Fibroblast of skin of scalp (primary cell): ENCODE measurements around the gene CDK18.
A peak's percentile ranks its signal among the peaks of the same experiment; 100 is the strongest.

ENCODE experiments used
- DNase-seq: peaks from one replicate; pipeline ENCODE4 v3.0.0-alpha.2; 2013

The CDK18 gene

DNA sequence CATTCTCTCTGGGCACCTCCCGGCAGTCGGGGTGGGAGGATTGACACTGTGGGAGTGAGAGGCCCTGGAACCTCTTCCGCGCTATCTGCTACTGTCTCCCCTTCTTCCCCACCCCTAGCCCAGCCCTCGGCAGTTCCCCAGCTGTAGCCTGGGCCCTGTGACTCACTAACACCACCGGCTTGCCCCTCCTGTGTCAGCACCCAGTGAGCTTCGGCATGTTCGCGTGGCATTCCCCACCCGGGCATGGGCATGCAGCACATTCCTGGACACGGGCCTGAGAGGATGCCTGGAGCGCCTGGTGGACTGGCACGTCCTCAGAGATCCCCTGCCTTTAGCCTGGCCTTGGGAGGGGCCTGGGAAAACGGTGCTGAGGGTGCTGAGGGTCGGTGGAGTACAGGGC is 1.3 kb downstream of the CDK18 start:
- peak; percentile 51 for DNase-seq

DNA sequence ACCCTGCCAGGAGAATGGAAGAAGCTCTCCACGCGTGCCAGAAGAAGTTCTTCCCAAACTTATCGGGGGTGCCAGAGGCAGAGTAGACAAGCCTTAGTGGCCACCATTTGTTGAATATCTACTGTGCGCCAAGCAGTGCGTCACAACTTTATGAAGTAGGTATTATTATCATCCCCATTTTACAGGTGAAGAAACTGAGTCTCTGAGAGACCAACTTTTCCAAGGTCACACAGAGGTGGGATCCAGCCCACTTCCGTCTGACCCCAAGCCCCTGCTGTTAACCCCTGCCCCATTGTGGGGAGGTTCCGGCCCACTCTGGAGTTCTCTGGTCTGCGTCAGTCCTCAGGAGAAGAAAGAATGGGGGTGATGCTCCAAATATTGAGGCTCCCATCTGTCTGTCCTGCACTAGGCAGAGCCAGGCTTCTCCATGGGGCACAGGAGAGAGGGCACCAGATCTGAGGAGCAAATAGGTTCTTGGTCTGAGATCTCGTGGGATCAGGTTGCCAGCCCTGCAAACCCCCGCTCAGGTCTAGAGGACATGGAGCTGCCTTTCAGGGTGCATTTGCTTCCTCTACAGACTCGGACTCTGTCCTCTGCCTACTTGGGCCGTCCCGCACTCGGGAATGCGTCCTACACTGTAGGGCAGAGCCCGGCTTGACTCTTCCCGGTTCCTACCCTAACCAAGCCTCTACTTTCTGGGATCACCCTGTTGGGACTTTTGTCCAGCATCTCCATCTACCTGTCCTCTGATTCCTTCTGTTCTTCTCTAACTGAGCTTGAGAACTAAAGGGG is 2.1 kb downstream of the CDK18 start:
- DNase-seq, result no peak

DNA sequence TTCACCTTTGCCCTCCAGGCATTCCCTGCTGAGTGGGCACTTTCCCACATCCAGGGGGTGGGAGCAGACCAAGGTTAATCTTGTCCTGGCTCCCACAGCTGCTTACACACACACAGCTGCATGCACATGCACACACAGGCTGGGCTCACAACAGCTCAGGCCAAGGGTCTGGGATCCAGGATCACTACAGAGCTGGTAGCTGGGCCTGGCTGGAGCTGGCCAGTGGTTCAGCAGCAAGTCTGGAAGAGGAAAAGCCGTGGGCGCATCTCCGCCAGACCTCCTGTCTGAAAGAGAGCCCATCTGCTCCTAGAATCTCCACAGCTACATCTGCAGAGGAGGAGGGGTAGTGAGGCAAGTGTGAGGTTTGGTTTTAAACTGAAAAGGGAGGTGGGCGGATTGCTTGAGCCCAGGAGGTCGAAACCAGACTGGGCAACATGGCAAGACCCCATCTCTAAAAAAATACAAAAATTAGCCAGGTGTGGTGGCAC is 3.8 kb downstream of the CDK18 start:
- DNase-seq, result no peak

DNA sequence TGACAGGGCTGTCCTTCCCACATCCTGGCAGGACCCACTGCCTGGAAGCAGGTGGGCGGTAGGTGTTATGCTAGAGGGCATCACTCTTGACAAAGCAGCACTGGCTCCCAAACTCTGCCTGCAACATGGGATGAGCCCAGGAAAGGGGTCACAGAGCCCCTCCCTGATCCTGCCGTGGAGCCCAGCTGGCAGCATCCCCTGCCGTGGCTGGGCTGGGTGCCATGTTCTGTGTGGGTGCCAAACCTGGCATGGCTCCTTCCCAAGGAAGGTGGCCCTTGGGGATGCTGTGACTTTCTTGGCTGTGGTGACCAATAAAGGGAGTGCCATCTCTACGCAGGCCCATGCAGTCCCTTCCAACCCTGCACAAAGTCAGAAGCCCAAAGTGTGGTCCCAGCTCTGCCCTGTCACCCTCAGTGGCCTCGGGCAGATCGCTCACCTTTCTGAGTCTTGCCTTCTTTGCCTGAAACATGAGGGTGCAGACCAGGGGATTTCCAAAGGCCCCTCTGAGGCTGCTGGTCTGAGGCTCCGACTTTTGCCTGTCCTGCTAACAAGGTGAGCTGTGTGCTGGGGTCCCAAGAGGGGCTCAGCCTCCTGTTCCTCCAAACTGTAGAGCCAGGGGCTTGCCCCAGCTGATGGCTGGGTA is 6.0 kb downstream of the CDK18 start:
- no peak for DNase-seq

DNA sequence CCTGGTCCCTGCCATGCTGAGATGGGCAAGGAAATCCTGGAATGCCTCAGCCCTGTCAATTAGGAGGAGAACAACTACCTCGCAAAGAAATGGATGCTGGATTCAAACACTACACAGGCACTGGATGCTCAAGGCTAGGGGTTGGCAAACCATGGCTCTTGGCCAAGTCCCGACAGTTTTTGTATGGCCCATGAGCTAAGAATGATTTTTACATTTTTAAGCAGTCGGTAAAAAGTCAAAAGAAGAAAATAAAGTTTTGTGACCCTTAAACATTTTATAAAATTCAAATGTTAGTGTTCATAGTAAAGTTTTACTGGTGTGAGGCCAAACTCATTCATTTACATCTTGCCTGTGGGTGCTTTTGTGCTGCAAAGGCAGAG is 6.5 kb downstream of the CDK18 start:
- DNase-seq, result no peak

DNA sequence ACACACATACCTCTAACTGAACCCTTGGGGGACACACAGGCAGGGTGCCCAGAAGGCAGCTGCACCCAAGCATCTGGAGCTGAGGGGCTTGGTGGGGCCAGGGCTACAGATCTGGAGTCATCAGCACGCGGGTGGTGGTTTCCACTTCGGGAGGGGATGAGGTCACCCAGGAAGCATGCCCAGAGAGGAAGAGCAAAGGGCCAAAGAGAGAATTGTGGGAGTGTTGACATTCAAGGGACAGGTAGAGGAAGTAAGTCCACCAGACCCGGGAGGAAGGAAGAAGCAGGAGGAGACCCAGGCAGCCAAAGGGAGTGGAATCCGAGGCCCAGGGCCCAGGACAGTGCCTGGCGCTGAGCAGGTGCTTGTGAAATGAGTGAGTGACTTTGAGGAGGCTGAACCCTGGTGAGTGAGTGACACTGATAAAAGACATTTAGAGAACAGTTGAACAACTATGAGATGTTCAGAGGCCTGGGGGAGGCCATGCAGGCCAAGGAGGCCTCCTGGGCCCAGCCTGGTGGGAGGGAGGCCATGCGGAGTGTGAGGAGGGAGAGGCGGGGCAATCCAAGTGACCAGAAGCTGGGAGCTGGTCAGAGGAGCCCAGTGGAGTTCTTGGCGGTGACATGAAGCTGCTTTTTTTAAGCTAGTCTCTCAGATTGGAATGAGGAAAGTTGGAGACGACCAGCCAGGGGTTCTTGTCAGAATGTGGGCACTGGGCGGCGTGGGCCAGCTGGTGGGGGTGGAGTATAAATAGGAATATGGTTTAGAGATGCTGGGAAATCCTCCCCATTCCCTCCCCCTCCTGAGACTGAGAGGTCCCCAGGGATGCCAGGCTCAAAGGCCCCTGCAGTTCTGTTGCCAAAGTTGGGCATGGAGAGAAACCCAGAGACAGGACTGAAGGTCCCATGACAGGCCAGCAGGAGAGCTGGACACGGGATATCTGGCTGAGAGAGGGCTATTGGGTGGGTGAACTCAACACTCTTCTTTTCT is 7.9 kb downstream of the CDK18 start:
- no peak for DNase-seq

DNA sequence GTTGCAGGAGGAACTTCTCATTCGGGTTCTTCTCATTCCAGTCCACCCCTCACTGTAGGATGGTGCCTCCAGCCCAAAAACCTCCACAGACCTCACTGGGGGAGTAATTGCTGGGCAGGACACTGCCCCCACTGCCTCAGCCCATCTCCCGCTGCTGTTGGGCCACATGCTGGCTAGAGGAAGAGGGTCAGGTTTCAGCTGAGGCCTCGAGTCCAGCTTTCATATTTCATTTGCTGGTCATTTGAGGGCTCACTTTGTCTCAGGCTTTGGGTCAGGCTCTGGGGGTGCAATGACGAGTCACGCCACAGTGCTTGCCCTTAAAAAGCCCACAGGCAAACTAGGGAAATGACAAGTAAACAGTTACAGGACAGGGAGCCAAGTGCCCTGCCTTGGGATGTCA is 9.3 kb downstream of the CDK18 start:
- DNase-seq, result no peak

DNA sequence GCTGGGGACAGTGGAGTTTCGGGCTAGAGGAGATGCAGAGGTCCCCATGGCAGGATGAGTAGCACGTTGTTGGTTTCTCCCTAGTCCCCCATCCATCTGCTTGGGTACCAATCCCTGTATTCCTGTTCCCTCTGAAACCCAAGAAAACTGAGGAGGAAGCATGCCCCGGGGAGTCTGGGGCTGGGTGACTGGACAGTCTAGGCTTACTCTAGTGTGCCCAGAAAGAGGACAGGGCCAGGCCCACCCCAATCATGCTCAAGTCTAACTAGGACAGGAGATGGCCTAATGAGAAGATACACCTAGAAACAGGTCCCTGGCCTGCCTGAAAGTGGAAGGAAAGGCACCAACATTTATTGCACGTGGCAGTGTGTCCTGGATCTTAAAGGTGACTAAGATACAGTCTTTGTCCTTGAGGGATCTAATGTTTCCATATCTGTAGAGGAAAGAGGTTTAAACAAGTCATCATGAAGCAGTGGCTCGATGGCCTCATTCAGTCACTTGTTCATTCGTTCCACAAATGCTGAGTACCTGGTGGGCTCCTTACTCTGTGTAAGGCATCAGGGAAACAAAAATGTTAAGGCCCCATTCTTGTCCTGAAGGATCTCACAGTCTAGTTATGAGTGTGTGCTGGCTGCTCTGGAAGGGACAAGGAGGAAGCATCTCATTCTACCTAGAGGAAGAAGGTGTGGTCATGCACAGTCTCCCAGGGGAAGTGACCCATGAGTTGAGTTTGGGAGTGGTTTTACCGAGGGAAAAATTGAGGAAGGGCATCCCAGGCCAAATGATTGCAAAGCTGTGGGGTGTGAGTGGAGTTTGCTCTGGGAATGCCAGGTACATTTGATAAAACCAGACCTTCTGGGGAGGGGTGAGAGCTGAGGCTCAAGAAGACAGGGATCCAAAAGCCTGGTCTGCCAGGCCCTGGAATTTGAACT is 10.0 kb downstream of the CDK18 start:
- DNase-seq, result no peak

DNA sequence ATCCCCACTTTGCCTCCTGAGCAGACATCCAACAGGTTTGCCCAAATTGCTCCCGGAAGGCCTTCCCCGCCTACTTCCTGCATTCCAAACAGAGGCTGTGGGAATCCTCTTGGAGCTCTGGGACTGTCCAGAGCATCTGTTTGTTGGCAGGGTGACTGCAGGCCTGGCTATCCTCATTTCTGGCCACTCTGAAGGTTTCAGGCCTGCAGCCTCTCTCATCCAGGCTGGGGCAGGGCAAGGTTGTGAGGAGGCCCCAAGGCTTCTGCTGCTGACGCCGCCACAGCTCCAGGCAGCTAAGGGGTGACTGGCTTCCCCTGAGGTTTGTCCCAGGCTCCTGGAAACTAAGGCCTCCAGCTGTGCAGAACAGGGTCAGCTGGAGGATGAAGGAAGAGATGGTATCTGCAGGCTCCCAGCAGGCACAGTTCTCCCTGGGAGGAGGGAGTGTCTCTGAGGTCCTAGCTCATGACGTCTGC is 11.3 kb downstream of the CDK18 start:
- peak; percentile 21 for DNase-seq

DNA sequence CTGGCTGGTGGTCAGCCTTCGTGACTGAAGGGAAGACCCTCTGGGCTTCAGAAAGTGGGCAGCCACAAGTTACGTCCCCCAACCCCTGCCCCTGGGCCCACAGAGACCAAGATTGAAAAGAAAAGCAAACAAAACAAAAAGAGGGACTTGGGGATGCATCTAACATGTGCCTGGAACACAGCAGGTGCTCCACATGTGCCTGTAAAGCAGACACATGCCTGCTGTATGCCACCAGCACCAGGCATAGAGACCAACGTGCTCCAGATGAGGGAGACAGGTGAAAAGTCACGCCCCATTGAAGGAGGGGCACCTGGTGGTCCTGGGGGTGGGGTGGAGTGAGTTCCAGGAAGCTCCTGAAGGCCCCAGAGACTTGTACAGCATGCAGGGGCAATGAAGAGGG is 11.9 kb downstream of the CDK18 start:
- no peak for DNase-seq

DNA sequence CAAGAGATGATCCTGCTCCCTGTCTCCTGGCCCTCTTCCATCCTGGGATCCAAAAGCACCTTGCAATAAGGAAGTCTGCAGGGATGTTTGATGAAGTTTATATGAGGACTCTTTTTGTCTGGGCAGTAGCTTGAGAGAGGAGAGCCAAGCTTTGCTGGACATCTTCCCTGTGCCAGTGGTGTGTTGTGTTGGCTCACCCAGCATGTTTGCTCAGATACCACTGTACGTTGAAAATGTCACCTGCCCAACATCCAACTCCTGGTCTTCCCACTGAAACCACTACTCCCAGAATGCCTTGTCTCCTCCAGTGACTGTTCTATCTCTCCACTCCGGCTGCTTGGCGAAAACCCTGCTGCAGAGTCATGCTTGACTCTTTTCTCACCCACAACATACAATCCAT is 12.8 kb downstream of the CDK18 start:
- DNase-seq, result no peak

DNA sequence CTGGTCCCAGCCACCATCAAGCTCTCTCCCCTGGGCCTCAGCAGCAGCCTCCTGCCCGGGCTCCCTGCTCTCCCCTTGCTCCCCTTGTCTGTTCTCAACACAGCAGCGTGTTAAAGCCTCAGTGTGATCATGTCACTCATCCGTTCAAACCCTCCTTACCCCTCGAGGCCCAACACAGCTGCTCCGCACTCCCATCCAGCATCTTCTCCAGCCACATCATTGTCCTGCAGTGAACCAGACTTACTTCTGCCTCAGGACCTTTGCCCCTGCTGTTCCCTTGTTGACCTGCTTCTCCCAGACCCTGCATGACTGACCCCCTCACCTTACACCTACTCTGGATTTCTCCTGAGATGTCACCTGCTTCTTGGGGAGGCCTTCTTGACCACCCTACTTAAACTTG is 13.3 kb downstream of the CDK18 start:
- no peak for DNase-seq

DNA sequence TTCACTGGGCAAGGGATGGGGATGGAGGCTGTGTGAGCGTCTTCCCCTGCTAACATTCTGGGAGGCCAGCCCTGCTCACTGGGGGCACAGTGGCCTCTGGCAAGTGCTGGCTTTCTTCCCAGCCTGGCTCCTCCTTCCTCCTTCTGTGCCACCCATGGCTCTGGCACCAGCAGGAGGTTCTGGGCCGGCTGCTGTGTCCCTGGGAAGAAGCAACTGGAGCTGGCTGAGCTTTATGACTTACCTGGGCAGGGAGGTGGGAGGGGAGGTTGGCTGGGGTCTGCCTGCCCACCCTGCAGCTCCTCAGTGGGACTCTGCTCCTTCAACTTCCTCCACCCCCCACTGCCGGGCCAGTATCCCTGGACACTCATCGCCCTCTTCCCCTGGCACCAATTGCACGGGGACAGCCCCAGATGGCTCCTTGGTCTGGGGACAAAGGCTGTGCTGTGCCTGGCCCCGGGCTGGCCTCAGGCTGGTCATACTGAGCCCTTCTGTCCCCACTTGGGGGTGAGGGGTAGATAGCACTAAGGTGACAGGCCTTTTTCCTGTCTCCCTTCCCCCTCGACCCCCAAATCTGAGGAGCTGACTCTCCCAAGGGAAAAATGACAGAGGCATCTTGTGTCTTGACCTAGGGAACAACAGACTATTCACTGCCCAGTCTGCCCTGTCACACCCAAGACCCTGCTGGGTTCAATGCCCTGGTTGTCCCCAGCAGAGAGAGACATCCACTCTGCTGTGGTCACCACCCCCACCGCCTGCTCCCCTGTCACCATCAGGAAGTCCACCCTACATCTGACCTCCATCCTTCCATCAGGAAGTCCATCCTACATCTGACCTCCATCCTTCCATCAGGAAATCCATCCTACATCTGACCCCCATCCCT is 14.4 kb downstream of the CDK18 start:
- no peak for DNase-seq

DNA sequence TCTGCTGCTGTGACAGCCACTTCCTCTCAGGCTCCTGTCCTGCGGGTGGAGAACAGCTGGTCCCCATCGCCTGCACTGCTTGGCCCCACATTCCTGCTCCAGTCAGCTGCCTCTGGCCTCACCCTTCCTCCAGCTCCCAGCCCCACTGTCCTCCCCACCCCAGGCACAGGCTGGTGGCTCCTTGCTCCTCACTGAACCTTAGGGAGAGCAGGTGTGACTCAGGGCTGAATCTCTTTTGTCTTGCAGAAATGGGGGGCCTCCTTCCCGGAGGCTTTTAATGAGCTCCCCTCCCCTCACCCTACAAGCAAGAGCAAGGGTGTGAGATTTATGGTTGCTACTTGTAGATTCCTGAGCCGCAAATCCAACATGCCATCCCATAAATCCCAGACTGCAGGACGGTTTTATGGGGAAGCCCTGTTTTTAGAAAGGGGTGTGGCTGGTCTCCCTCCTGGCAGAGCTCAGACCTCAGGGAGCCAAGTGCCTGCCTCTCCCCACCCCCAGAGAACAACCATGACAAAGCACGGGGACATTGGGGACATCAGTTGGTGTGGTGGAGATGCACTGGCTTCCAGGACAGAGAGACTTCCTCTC is 15.2 kb downstream of the CDK18 start:
- no peak for DNase-seq

DNA sequence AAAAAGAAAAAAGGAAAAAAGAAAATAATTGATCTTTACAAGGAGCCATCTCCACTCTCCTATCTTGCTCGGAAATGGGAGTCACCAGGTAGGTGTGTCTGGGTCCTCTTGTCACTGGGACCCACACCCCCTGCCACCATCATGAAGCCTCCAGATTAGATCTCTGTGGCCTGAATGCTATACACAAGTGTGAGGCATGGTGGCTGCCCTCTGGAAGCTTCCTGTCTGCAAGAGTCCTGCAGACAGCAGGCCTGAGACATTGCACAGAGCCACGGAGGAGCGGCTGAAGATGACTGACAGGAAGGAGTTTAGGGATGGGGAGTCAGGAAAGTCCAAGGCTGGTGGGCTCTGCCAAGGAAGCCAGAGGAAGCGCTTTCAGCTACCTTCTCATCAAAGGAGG is 16.2 kb downstream of the CDK18 start:
- DNase-seq, result no peak

DNA sequence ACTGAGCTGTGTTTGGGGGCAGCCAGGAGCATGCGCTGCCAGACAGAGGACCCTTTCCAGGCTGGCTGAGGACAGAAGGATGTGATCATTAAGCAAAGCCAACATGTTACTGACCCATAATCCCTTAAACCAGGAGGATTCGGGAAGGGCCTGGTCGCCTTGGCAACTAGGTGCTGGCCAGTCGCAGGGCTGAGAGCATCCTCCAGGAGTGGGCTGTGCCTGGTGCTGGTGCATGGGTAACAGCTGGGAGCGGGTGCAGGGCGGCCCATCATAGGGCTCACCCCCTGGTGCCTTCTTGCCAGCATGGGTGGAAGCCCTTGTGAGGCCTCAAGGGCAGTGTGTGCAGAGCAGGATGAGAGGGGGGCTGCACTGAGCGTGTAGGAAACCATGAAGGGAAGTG is 17.2 kb downstream of the CDK18 start:
- DNase-seq, result no peak

DNA sequence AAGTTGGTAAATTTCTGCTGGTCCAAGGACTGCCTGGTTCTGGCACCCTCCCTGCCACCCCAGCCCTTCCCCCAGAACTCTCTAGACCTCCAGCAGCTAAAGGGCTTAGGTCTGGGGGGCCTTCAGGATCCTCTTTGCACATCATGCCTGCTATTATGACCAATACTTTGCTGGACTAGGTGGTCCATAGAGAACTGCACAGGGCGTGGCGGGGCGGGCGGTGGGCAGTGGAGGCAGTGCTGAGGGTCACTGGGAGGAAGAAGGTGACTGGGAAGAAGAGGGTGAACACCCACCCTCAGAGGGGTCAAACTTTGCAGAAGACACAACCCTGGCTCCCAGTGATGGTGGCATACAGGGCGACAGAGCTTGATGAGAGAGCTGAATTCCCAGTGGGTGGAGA is 18.2 kb downstream of the CDK18 start:
- no peak for DNase-seq

DNA sequence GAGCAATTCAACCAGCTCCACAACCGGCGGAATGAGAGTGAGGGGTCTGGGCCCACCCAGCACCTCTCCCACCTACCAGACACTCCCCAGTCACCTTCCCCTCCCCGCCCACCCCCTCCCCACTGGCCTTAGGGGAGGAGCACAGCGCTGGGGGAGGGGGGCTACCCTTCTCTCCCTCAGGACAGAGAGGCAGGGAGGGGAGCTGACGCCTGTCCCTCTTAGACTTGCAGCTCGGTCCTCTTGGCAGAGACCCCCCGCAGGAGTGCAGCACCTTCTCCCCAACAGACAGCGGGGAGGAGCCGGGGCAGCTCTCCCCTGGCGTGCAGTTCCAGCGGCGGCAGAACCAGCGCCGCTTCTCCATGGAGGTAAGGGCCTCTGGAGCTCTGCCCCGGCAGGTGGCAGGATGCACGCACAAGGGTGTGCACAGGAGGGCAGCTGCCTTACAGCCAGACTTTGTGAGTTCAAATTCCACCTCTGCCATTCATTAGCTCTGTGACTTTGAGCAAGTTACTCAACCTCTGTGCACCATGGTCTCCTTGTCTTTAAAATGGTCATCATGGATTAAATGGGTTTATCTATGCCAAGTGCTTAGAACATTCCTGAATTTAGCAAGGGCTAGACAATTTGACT is 18.9 kb downstream of the CDK18 start:
- no peak for DNase-seq

DNA sequence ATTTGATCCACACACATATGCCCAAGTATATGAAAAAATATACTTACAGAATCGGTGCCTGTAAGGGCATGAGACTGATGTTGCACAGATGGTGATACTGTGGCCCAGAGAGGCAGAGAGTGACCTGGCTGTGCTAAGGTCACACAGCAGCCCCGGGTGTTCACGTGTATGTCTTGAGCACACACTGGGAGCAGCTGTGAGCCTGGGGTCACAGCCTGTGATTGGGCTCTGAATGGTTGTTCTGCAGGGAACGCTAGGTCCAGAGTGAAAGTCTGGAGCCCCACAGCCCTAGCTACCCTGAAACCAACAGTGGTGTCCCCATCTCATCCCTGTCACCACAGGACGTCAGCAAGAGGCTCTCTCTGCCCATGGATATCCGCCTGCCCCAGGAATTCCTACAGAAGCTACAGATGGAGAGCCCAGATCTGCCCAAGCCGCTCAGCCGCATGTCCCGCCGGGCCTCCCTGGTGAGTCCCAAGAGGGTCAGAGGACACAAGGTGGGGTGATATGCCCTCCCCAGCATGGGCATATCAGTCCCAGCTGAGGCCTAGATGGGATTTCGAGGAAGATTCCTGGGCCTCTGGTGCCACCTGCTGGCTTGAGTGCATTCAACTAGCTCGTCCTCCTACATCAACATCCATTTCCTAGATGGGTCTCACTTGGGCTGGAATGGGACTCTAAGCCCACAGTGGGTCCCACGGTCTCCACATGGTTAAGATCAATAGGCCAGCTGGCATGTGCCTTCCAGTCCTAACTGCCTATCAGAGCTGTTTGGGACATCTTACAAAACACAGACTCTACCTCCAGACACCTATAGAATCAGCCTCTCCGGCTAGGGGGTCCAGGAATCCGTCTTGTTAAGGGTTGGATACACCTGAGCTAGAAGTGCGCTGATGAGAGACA is 19.7 kb downstream of the CDK18 start:
- DNase-seq, result peak; percentile 65
